Measurements from ENCODE around the gene DYNLT4. TPM values are rescaled to one million over a fixed set of nuclear protein-coding genes. Genes with fewer than 3 reads are reported as not detected.

DYNLT4 gene
- 1 to 10 TPM in 1 of 6 donors, under 1 TPM in 5; 0.28 to 1.8 (median 0.38) TPM for total RNA-seq
- polyA plus RNA-seq = 1 to 10 TPM in 1 of 2 donors, under 1 TPM in 1; 0.33 to 1.8 TPM

- peak in 1 of 6 donors; percentile 37 for DNase-seq
- intact Hi-C loops (cut with DNase I) = no loop called here
- no peaks in the 10 kb centered on the region for H3K9me3 ChIP-seq
Measured at GRCh38 chr1:44806704-44807363, at the start of gene DYNLT4. Gene DYNLT4 (minus strand): TSS chr1:44807351. CDS start chr1:44806668, 683 bp downstream.

GRCh38 chr1:44855742-44856141 is 48.6 kb upstream of the DYNLT4 start:
- Histone ChIP-seq H3K27me3 (no peaks in the 10 kb centered on the region), H3K27ac (no peak overlapping the region), H3K4me3 (no peak overlapping the region), H3K36me3 (no peaks in the 10 kb centered on the region), H3K9me3 (no peaks in the 10 kb centered on the region), H3K4me1 (no peaks in the 10 kb centered on the region)
- ATAC-seq = peak in 2 of 4 donors; percentile 27 to 32
- no peak for DNase-seq
- FAIRE-seq = no peak
- intact Hi-C loops (cut with DNase I) = no loop called here
- 78 to 87% methylated on average over 7 of the region's 7 CpGs for WGBS, 2 donors
- TF ChIP-seq CTCF (IDR thresholded peaks at IDR 0.05) = no peak

More at GRCh38 chr1:44806704-44807363, at the start of gene DYNLT4:
- Histone ChIP-seq H3K27me3 (no peaks in the 10 kb centered on the region), H3K27ac (peak within 1 kb of the TSS; percentile 94 to 99 (median 98)), H3K36me3 (peaks cover 0 to 32% (median 10%) of the 10 kb centered on the region in 3 donors), H3K4me3 (peak within 1 kb of the TSS in 1 of 4 donors; percentile 13), H3K4me1 (peaks cover 40 to 54% (median 41%) of the 10 kb centered on the region in 3 donors)
- ATAC-seq (peak in 2 of 4 donors; percentile 0 to 1), FAIRE-seq (no peak)
- TF ChIP-seq CTCF (IDR thresholded peaks at IDR 0.05) = no peak
- WGBS, 2 donors = 38 to 44% methylated on average over 7 of the region's 7 CpGs

GRCh38 chr1:44854970-44855369 is 47.8 kb upstream of the DYNLT4 start:
- Histone ChIP-seq H3K36me3 (peaks cover 0 to 6% (median 0%) of the 10 kb centered on the region in 3 donors), H3K9me3 (no peaks in the 10 kb centered on the region), H3K4me3 (no peak overlapping the region), H3K27me3 (no peaks in the 10 kb centered on the region), H3K4me1 (no peaks in the 10 kb centered on the region), H3K27ac (no peak overlapping the region)
- no peak for FAIRE-seq
- intact Hi-C loops (cut with DNase I) = no loop called here
- no peak for TF ChIP-seq CTCF (IDR thresholded peaks at IDR 0.05)
- ATAC-seq = peak in 2 of 4 donors; percentile 38 to 68
- DNase-seq = no peak
- 90 to 100% methylated on average over 1 of the region's 1 CpG for WGBS, 2 donors

GRCh38 chr1:44853201-44853600 is 46.0 kb upstream of the DYNLT4 start:
- TF ChIP-seq CTCF (IDR thresholded peaks at IDR 0.05) = no peak
- FAIRE-seq (no peak), ATAC-seq (no peak), DNase-seq (no peak)
- Histone ChIP-seq H3K36me3 (peaks cover 0 to 10% (median 0%) of the 10 kb centered on the region in 3 donors), H3K27me3 (no peaks in the 10 kb centered on the region), H3K4me3 (no peak overlapping the region), H3K4me1 (no peaks in the 10 kb centered on the region), H3K27ac (no peak overlapping the region), H3K9me3 (no peaks in the 10 kb centered on the region)
- 97 to 98% methylated on average over 6 of the region's 6 CpGs for WGBS, 2 donors
- intact Hi-C loops (cut with DNase I) = no loop called here

GRCh38 chr1:44851308-44851707 is 44.2 kb upstream of the DYNLT4 start:
- TF ChIP-seq CTCF (IDR thresholded peaks at IDR 0.05) = no peak
- ATAC-seq (no peak), FAIRE-seq (no peak), DNase-seq (no peak)
- no peak overlapping the region for H3K27ac ChIP-seq
- H3K4me3 ChIP-seq = no peak overlapping the region
- no peaks in the 10 kb centered on the region for H3K27me3 ChIP-seq
- H3K36me3 ChIP-seq = peaks cover 0 to 10% (median 0%) of the 10 kb centered on the region in 3 donors
- WGBS, 2 donors = 90 to 96% methylated on average over 1 of the region's 1 CpG
- intact Hi-C loops (cut with DNase I) = no loop called here
- H3K4me1 ChIP-seq = no peaks in the 10 kb centered on the region
- H3K9me3 ChIP-seq = no peaks in the 10 kb centered on the region

Measured in pancreas (tissue), 10 donors.